ENCODE data around the gene FLRT1.

Gene FLRT1

GRCh38 chr11:64069401-64070313 lies 33.9 kb downstream of the FLRT1 start:
- no peak for DNase-seq

DNA sequence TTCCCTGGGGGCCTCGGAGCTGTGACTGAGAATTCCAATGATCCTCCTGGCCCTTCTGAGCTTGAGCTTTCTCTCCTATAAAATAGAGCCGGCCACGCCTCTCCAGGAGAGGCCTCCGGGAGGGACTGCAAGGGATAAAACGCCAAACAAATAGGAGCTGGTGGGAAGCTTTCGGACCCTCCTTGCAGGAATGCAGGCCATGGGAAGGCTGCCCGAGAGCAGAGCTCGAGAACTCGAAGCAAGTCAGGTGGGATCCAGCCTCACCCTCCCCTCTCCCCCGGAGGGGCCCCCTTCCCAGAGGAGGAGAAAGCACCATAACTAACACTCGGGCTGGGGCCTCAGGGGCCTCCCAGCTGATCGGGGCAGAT lies 34.6 kb downstream of the FLRT1 start:
- DNase-seq: no peak

- no peak for DNase-seq
These were observed 36.1 kb downstream of the FLRT1 start for GRCh38 chr11:64071849-64072248.

DNA sequence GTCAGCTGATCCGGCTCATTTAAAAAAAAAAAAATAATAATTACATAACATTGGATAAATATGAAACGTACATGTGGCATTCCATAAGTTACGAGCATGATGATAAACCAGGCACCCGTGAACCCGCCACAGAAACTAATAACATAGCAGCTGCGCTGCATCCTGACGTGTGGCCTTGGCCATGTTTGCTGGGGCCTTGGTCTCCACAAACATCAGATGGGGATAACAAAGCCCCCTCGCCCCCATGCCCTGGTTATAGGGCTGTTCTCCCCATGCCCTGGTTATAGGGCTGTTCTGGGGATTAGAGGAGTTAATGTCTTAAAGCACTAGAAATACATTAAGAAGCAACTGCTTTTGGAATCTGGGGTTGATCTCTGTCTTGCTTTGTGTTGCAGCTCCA lies 36.7 kb downstream of the FLRT1 start:
- no peak for DNase-seq

GRCh38 chr11:64072871-64073270 lies 37.1 kb downstream of the FLRT1 start:
- DNase-seq: no peak

GRCh38 chr11:64073542-64073941 lies 37.8 kb downstream of the FLRT1 start:
- no peak for DNase-seq

DNA sequence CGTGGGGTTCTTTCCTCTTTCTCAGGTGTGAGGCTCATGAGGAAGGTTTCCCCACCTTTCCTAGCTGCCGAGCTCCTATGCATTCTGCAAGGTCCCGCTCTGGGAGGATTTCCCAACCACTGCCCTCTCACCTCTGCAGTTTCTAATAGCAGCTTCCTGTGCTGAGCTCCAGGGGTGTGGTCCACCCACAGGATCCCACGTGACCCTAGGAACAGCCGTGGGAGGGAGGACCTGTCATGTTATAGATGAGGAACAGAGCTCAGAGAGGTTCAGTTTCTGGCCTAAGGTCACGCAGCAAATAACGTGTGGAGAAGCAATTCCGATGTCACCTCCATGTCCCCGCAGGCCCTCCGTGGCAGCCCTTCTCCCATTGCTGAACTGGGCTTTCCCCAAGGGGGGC lies 38.5 kb downstream of the FLRT1 start:
- DNase-seq: peak; percentile 12

DNA sequence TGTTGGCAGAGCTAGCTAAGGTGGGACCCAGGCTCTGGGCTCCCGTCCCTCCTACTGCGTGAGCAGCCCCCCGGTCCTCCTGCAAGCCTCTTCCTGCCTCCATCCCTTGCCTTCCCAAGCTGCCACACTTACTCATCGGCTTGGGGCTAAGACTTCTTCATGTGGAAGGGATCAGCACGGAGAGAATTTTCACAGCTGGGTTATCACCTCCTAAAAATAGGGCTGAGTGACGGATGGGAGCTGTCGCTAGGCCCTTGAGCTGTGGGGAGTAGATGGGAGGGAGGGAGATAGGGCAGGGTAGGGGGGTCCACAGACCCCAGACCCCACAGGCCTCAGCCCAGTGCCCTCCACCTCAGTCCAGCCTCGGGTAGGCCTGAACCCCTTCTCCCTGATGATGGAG lies 41.0 kb downstream of the FLRT1 start:
- DNase-seq: no peak

- DNase-seq: no peak
These were observed 41.9 kb downstream of the FLRT1 start for GRCh38 chr11:64077607-64078006.

- DNase-seq: no peak
These were observed 42.6 kb downstream of the FLRT1 start for GRCh38 chr11:64078284-64078683.

- DNase-seq: no peak
These were observed 43.2 kb downstream of the FLRT1 start for GRCh38 chr11:64078905-64079304.

- DNase-seq: no peak
These were observed 44.7 kb downstream of the FLRT1 start for GRCh38 chr11:64080390-64080789.

GRCh38 chr11:64081745-64082442 lies 46.2 kb downstream of the FLRT1 start:
- no peak for DNase-seq

DNA sequence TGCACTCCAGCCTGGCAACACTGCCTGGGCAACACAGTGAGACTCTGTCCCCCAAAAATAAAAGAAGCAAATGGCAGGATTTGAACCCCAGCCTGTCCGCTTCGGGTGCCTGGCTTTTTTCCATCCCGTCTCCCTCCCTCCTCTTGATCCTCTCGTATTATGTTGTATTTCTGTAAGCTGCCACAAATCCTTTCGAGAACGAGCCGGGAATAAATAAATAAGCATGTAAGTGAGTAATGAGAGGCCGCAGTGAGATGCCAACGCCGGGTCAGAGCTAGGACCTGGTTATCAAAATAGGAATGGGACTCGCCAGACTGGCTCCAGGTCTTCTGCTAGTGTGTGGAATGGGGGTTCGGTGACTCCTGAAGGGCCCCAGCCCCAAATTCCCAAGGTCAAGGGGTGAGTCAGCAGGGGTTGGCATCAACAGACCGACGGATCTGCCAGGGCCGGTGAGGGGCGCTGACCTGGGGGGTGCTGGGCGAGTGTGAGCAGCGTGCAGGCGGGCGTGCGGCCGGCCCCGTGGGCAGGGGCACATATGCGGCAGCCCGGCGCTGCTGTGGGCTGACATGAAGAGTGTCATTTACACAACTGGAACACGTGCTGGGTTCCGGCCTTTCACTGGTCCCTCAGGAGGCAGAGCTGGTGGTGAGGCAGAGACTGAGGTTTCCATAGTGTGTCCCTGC lies 47.8 kb downstream of the FLRT1 start:
- no peak for DNase-seq

- DNase-seq: no peak
These were observed 48.6 kb downstream of the FLRT1 start for GRCh38 chr11:64084146-64084950.

DNA sequence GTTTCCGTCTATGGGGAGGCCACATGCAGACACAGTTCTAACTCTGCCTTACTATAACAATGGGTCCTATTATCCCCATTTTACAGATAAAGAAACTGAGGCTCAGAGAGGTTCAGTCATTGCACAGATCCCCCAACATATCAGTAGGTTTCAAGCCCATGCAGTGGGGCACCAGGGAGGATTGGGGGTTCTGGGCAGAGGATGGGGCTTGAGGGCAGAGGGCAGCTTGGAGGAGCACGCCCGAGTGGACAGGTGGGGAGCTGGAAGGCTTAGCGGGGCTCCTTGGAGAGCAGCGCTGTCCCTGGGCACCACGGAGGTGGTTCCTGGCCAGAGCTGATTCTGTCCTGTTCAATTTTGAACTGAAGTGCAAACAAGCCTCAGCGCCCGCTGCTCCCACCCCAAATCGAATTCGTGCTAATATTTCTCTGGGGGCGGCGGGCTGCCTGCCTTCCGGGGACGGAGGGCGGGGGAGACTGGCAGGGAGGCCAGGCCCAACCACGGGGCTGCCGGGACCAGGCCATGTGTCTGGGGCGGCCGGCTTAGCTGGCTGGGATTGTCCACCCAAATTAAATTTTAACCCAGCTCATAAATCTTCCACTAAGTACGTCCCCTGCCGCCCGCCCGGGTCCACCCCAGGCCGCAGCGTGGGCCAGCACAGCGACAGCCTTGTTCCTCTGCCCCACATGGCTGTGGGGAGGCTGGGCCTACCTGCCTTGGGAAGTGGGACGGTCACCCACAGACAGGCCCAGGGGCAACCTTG lies 49.4 kb downstream of the FLRT1 start:
- DNase-seq: no peak
